ENCODE measurements around the gene PACS2. TPM values are rescaled to one million over a fixed set of nuclear protein-coding genes. Genes with fewer than 3 reads are reported as not detected.
"Not testable (repeated sequence)": the region's sequence is repeated elsewhere in the genome, so short reads cannot be mapped to it uniquely, and the experiment has no call there.

Gene PACS2
- total RNA-seq, 2 donors from 2014 or later: 48.5 to 124 TPM

DNA sequence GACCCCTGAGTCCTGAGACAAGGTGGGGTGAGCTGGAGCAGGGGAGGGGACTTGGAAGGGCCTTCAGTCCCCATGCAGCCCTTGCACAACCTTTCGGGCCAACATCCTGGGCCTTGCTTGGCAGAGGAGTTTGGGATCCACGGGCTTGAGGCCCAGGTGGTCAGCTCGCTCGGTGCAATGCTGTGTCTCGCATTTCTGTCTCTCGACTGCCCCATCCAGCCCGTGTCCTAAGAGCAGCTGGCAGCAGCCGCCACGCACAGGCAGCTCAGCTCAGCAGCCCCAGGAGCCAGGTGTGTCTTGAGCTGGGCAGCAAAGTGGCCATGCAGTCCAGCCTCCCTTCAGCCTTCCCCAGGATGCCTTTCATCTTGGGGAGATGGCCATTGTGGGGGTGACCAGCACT is 10.8 kb downstream of the PACS2 start:
- H3K27me3 ChIP-seq (replicated peaks; ENCODE audit: insufficient read depth): no peaks in the 10 kb centered on the region
- H3K27ac ChIP-seq: no peak overlapping the region
- H3K4me1 ChIP-seq (replicated peaks): no peaks in the 10 kb centered on the region
- intact Hi-C loops (cut with DNase I): no loop called here
- no peak for DNase-seq (ENCODE audit: low spot score)
- WGBS: 80% methylated on average over 9 of the region's 9 CpGs
- TF ChIP-seq POLR2AphosphoS5 (IDR thresholded peaks at IDR 0.05) (no peak), CTCF (IDR thresholded peaks at IDR 0.05) (no peak), POLR2A (IDR thresholded peaks at IDR 0.05) (no peak)
- H3K36me3 ChIP-seq: no peaks in the 10 kb centered on the region
- no peaks in the 10 kb centered on the region for H3K9me3 ChIP-seq
- H3K4me3 ChIP-seq: no peak overlapping the region

GRCh38 chr14:105325716-105326567 is 11.4 kb downstream of the PACS2 start:
- intact Hi-C loops (cut with DNase I): no loop called here
- no peak for DNase-seq (ENCODE audit: low spot score)
- Histone ChIP-seq H3K4me3 (no peak overlapping the region), H3K27me3 (replicated peaks; ENCODE audit: insufficient read depth) (no peaks in the 10 kb centered on the region), H3K36me3 (no peaks in the 10 kb centered on the region), H3K27ac (no peak overlapping the region), H3K9me3 (no peaks in the 10 kb centered on the region), H3K4me1 (replicated peaks) (no peaks in the 10 kb centered on the region)
- WGBS: 81% methylated on average over 27 of the region's 27 CpGs
- TF ChIP-seq CTCF (IDR thresholded peaks at IDR 0.05) (no peak), POLR2A (IDR thresholded peaks at IDR 0.05) (no peak), POLR2AphosphoS5 (IDR thresholded peaks at IDR 0.05) (no peak)

DNA sequence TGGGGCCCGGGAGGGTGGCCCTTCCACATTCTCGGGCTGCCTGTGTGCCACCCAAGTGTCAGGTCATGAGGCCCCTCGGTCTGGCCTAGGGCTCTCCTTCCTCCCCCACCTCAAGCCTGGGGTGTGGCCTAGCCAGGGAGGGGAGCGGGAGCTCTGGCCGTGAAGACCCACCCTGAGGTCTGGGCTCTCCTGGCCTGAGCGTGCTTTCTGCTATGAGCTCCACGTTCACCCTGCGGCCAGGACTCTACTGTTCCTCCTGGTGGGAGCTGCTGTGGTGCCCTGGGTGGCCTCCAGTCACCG is 12.0 kb downstream of the PACS2 start:
- TF ChIP-seq POLR2AphosphoS5 (IDR thresholded peaks at IDR 0.05): no peak
- TF ChIP-seq POLR2A (IDR thresholded peaks at IDR 0.05): no peak
- TF ChIP-seq CTCF (IDR thresholded peaks at IDR 0.05): no peak
- no peaks in the 10 kb centered on the region for H3K4me1 ChIP-seq (replicated peaks)
- H3K27me3 ChIP-seq (replicated peaks; ENCODE audit: insufficient read depth): no peaks in the 10 kb centered on the region
- WGBS: 81% methylated on average over 9 of the region's 9 CpGs
- H3K36me3 ChIP-seq: no peaks in the 10 kb centered on the region
- no peak for DNase-seq (ENCODE audit: low spot score)
- intact Hi-C loops (cut with DNase I): no loop called here
- no peak overlapping the region for H3K27ac ChIP-seq
- no peak overlapping the region for H3K4me3 ChIP-seq
- no peaks in the 10 kb centered on the region for H3K9me3 ChIP-seq

DNA sequence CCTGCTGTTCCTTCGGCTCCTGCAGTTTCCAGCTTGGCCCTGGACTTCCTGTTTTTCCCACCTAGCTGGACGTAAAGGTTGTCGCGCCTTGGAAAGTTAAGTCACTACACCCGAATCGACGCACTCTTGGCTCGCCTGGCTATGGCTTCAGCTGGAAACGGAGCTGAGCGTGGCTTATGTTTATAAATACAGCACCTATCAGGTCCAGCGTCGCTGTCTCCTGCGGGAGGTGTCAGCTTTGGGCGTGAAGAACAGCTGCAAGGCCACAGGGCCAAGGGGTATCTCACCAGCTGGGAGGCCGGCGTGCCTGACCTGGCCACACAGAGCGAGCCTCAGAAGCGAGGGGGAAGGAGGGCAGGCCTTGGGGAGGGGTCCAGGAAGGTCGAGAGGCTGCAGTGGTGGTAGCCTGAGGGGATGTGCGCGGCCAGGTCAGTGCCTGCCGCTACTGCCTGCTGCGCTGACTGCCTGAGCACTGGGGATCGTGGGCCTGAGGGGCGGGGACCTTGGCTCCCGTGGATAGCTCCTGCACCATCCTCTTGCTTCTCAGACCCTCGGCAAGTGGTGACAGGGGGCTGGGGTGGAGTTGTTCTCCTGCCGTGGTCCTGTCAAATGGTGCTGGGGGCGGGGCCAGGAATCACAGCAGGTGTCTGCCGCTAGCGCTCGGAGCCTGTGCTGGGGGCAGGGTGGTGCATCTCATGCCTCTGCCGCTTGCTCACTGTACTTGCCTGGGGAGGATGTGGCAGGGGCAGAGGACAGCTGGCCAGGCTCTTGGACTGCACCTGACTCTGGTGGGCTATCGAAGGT is 12.5 kb downstream of the PACS2 start:
- no peak for DNase-seq (ENCODE audit: low spot score)
- Histone ChIP-seq H3K27ac (no peak overlapping the region), H3K36me3 (no peaks in the 10 kb centered on the region), H3K9me3 (no peaks in the 10 kb centered on the region), H3K4me3 (no peak overlapping the region), H3K4me1 (replicated peaks) (no peaks in the 10 kb centered on the region), H3K27me3 (replicated peaks; ENCODE audit: insufficient read depth) (no peaks in the 10 kb centered on the region)
- no peak for TF ChIP-seq POLR2A (IDR thresholded peaks at IDR 0.05)
- TF ChIP-seq CTCF (IDR thresholded peaks at IDR 0.05): no peak
- TF ChIP-seq POLR2AphosphoS5 (IDR thresholded peaks at IDR 0.05): no peak
- intact Hi-C loops (cut with DNase I): no loop called here
- 75% methylated on average over 33 of the region's 34 CpGs for WGBS

DNA sequence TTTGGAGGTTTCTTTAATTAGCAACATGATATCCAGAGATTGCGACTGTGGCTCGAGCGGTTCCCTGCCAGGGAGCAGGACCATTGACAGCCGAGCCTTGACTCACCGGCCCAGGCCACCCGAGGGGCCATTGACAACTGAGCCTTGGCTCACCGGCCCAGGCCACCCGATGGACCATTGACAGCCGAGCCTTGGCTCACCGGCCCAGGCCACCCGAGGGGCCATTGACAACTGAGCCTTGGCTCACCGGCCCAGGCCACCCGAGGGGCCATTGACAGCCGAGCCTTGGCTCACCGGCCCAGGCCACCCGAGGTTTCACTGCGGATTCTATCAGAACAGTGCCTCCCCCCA is 13.1 kb downstream of the PACS2 start:
- DNase-seq (ENCODE audit: low spot score); H3K4me1 ChIP-seq (replicated peaks); H3K27ac ChIP-seq; H3K9me3 ChIP-seq; H3K4me3 ChIP-seq; H3K36me3 ChIP-seq; intact Hi-C loops (cut with DNase I); H3K27me3 ChIP-seq (replicated peaks; ENCODE audit: insufficient read depth): not testable (repeated sequence)
- WGBS: 79% methylated on average over 17 of the region's 17 CpGs

Measured in prostate gland (tissue), 2 donors.